Erythroblast (primary cell): Measurements from ENCODE around the gene ALLC.

Experiments
- GATA1 ChIP-seq: IDR thresholded peaks from 2 replicates; pipeline ENCODE4 v1.6.1; 2011; ENCODE audit warnings: low read depth, mild to moderate bottlenecking, control low read depth, low read length, moderate library complexity
- POLR2A ChIP-seq: IDR thresholded peaks from 2 replicates; pipeline ENCODE4 v1.6.1; 2011; ENCODE audit warnings: mild to moderate bottlenecking, low read length

GRCh38 chr2:3692375-3692774, 34.4 kb downstream of the ALLC start:
- no peak for TF ChIP-seq POLR2A
- TF ChIP-seq GATA1 = no peak
